ENCODE results near the gene ECPAS.
A peak's percentile ranks its signal among the peaks of the same experiment; 100 is the strongest.
"Not testable (repeated sequence)": the region's sequence is repeated elsewhere in the genome, so short reads cannot be mapped to it uniquely, and the experiment has no call there.

ECPAS gene

GRCh38 chr9:111412280-111412679 is 71.9 kb downstream of the ECPAS start:
- DNase-seq (ENCODE audit: low read depth, low spot score) = no peak

- DNase-seq (ENCODE audit: low read depth, low spot score) = no peak
Observed at GRCh38 chr9:111411266-111411665, 72.9 kb downstream of the ECPAS start.

- no peak for DNase-seq (ENCODE audit: low read depth, low spot score)
Observed at GRCh38 chr9:111407813-111408212, 76.4 kb downstream of the ECPAS start.

GRCh38 chr9:111405701-111406100 is 78.5 kb downstream of the ECPAS start:
- no peak for DNase-seq (ENCODE audit: low read depth, low spot score)

- not testable (repeated sequence) for DNase-seq (ENCODE audit: low read depth, low spot score)
Observed at GRCh38 chr9:111401486-111401885, 82.7 kb downstream of the ECPAS start.

- no peak for DNase-seq (ENCODE audit: low read depth, low spot score)
Observed at GRCh38 chr9:111400564-111400898, 83.7 kb downstream of the ECPAS start.

GRCh38 chr9:111399772-111400563 is 84.2 kb downstream of the ECPAS start:
- peak; percentile 38 for DNase-seq (ENCODE audit: low read depth, low spot score)

- DNase-seq (ENCODE audit: low read depth, low spot score) = no peak
Observed at GRCh38 chr9:111399211-111399739, 84.9 kb downstream of the ECPAS start.

- no peak for DNase-seq (ENCODE audit: low read depth, low spot score)
Observed at GRCh38 chr9:111393971-111394370, 90.2 kb downstream of the ECPAS start.

- no peak for DNase-seq (ENCODE audit: low read depth, low spot score)
Observed at GRCh38 chr9:111389406-111389805, 94.8 kb downstream of the ECPAS start.

GRCh38 chr9:111386386-111386785 is 97.8 kb downstream of the ECPAS start:
- DNase-seq (ENCODE audit: low read depth, low spot score) = no peak

GRCh38 chr9:111381006-111381405 is 103.2 kb downstream of the ECPAS start:
- no peak for DNase-seq (ENCODE audit: low read depth, low spot score)

GRCh38 chr9:111375817-111376564 is 108.2 kb downstream of the ECPAS start:
- no peak for DNase-seq (ENCODE audit: low read depth, low spot score)

- DNase-seq (ENCODE audit: low read depth, low spot score) = no peak
Observed at GRCh38 chr9:111375062-111375461, 109.1 kb downstream of the ECPAS start.

GRCh38 chr9:111372297-111372696 is 111.9 kb downstream of the ECPAS start:
- no peak for DNase-seq (ENCODE audit: low read depth, low spot score)

GRCh38 chr9:111366978-111367377 is 117.2 kb downstream of the ECPAS start:
- no peak for DNase-seq (ENCODE audit: low read depth, low spot score)

GRCh38 chr9:111362526-111362925 is 121.7 kb downstream of the ECPAS start:
- DNase-seq (ENCODE audit: low read depth, low spot score) = no peak

- no peak for DNase-seq (ENCODE audit: low read depth, low spot score)
Observed at GRCh38 chr9:111360881-111361280, 123.3 kb downstream of the ECPAS start.

- DNase-seq (ENCODE audit: low read depth, low spot score) = no peak
Observed at GRCh38 chr9:111356481-111357244, 127.5 kb downstream of the ECPAS start.

- DNase-seq (ENCODE audit: low read depth, low spot score) = no peak
Observed at GRCh38 chr9:111352545-111352944, 131.6 kb downstream of the ECPAS start.

- no peak for DNase-seq (ENCODE audit: low read depth, low spot score)
Observed at GRCh38 chr9:111350556-111350955, 133.6 kb downstream of the ECPAS start.

- no peak for DNase-seq (ENCODE audit: low read depth, low spot score)
Observed at GRCh38 chr9:111349766-111350165, 134.4 kb downstream of the ECPAS start.
